K562 (cell line): ENCODE measurements around the gene C16orf74. TPM values are rescaled to one million over a fixed set of nuclear protein-coding genes. Genes with fewer than 3 reads are reported as not detected.

Experiments
- C11orf30 ChIP-seq: fragments of 450-650 bp; IDR thresholded peaks from 2 replicates; pipeline ENCODE4 v1.6.1; 2016; ENCODE audit warnings: low read depth, mild to moderate bottlenecking
- HDAC6 ChIP-seq: IDR thresholded peaks from 2 replicates; pipeline ENCODE4 v1.6.1; 2012; ENCODE audit warnings: low read depth, mild to moderate bottlenecking, control low read depth, inconsistent platforms, low read length, moderate library complexity
- HMG20A ChIP-seq: fragments of 450-650 bp; formaldehyde crosslinking; conservative IDR thresholded peaks from 2 replicates; pipeline ENCODE4 v1.4.0; 2020; ENCODE audit warnings: mild to moderate bottlenecking, mixed read lengths
- MYBL2 ChIP-seq, 2 experiments: fragments of 450-650 bp in 1 of 2; sonication (generic) in 1 of 2; formaldehyde crosslinking in 1 of 2; IDR thresholded peaks; 2 replicates each; pipeline versions ENCODE4 v1.6.1 to v1.8.1; 2017 to 2022; ENCODE audit warnings: borderline replicate concordance in 1 of 2, inconsistent platforms in 1 of 2, low read depth in 1 of 2, mild to moderate bottlenecking in 1 of 2, missing genetic modification reagents in 1 of 2, moderate library complexity in 1 of 2
- NFXL1 ChIP-seq: fragments of 450-650 bp; formaldehyde crosslinking; IDR thresholded peaks from 2 replicates; pipeline ENCODE4 v1.4.0; 2021; ENCODE audit warnings: mild to moderate bottlenecking
- TSHZ1 ChIP-seq: fragments of 250-450 bp; sonication (Bioruptor Pico); IDR thresholded peaks from 2 replicates; pipeline ENCODE4 v1.4.0; 2020; ENCODE audit warnings: mild to moderate bottlenecking, moderate library complexity
- ZBTB49 ChIP-seq: sonication (generic); formaldehyde crosslinking; IDR thresholded peaks from 2 replicates; pipeline ENCODE4 v1.8.0; 2022; ENCODE audit warnings: missing genetic modification reagents, mild to moderate bottlenecking, borderline replicate concordance
- ZBTB5 ChIP-seq: fragments of 450-650 bp; IDR thresholded peaks from 2 replicates; pipeline ENCODE4 v1.6.1; 2017; ENCODE audit warnings: antibody characterized with exemption
- ZNF407 ChIP-seq: fragments of 450-650 bp; IDR thresholded peaks from 2 replicates; pipeline ENCODE4 v1.6.1; 2016; ENCODE audit warnings: low read depth
- polyA plus RNA-seq, 8 experiments: library from polyadenylated mRNA; depleted of rRNA in 4 of 8; stranded (reverse) in 5 of 8; unstranded in 3 of 8; fragments of >200 nt; fragmentation: Nextera tagmentation in 2 of 8; fragmentation: Illumina TruSeq in 1 of 8; extraction: Ambion mirVana in 2 of 8; extraction: Trizol in 1 of 8; gene quantifications; 2 replicates each; pipeline versions ENCODE4 v1.2.1 to v1.2.3, GENCODE V29; 2011 to 2014; ENCODE audit warnings: inconsistent platforms in 1 of 8, missing spikeins in 1 of 8
- total RNA-seq, 7 experiments: library from RNA; depleted of rRNA in 6 of 7; stranded (reverse); fragments of >200 nt in 6 of 7; fragmentation: Illumina TruSeq in 2 of 7; extraction: Trizol in 2 of 7; gene quantifications; 2 replicates each; pipeline versions ENCODE4 v1.2.1 to v1.2.3, GENCODE V29; 2011 to 2021; ENCODE audit warnings: low replicate concordance in 1 of 7

C16orf74 gene
- total and polyA plus RNA-seq, 9 of the 15 experiments (the other 6 are each of a cell fraction or from before 2014, with no cell fraction given) = not detected

GRCh38 chr16:85798901-85799496 lies 48.1 kb upstream of the C16orf74 start (continued):
- TF ChIP-seq ZBTB49 (CRISPR knock-in tag) (no peak), MYBL2 (IDR thresholded peaks at IDR 0.05; ENCODE audit: low read depth) (no peak), MYBL2 (CRISPR knock-in tag; IDR thresholded peaks at IDR 0.05; ENCODE audit: borderline replicate concordance) (no peak), HMG20A (CRISPR knock-in tag) (no peak), ZNF407 (no peak), C11orf30 (no peak), HDAC6 (no peak), ZBTB5 (no peak), TSHZ1 (no peak), NFXL1 (CRISPR knock-in tag) (no peak)
